HAP-1 (cell line): ENCODE results near the gene DCC.

Experiments
- DNase-seq, 2 experiments: peaks; one replicate each; pipeline ENCODE4 v3.0.0-alpha.2; 2016 to 2020; ENCODE audit warnings: low spot score in 2 of 2
- H3K27me3 ChIP-seq: fragments of 250-450 bp; sonication (Bioruptor Pico); 2 replicates; pipeline ENCODE4 v1.5.1; 2020; ENCODE audit warnings: low read depth, mild to moderate bottlenecking, moderate library complexity
- H3K36me3 ChIP-seq: fragments of 250-450 bp; sonication (Bioruptor Pico); replicated peaks from 2 replicates; pipeline ENCODE4 v1.5.1; 2020; ENCODE audit warnings: mild to moderate bottlenecking
- H3K4me1 ChIP-seq: fragments of 250-450 bp; sonication (Bioruptor Pico); 2 replicates; pipeline ENCODE4 v1.5.1; 2020; ENCODE audit warnings: mild to moderate bottlenecking
- H3K4me3 ChIP-seq: fragments of 250-450 bp; sonication (Bioruptor Pico); 2 replicates; pipeline ENCODE4 v1.5.1; 2020; ENCODE audit warnings: mild to moderate bottlenecking, moderate library complexity
- H3K9me3 ChIP-seq: fragments of 250-450 bp; sonication (Bioruptor Pico); 2 replicates; pipeline ENCODE4 v1.5.1; 2020; ENCODE audit warnings: mild to moderate bottlenecking, moderate library complexity
- in situ Hi-C: fragments of 300-500 bp; cut with MboI; formaldehyde crosslinking; loops from 3 replicates; pipeline ENCODE4 v1.14.3; 2020; ENCODE audit warnings: low sequenced_read_pairs, inconsistent platforms, mixed read lengths

Gene DCC

DNA sequence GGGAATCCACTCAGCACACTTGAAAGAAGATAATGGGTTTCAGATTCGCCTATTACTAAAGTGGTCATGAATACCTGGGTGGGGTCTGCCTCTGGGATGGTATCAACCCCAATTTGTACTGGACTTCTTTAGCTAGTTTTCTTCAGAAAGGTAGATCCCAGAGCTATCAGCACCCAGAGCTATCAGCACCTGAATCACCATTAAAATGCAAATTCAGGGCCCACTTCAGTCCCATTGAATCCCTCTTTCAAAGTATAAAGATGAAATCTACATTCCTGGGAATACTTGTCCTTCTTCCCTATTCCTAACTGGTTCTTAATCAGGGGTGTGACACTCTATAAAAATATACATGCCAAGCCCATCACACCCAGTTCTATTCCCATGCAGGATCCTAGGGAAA lies 914.3 kb downstream of the DCC start:
- Histone ChIP-seq H3K36me3 (no peaks in the 10 kb centered on the region), H3K4me1 (no peaks in the 10 kb centered on the region), H3K9me3 (no peaks in the 10 kb centered on the region), H3K4me3 (no peak overlapping the region), H3K27me3 (no peaks in the 10 kb centered on the region)
- no peak for DNase-seq
- in situ Hi-C loops, result no loop called here

- H3K4me3 ChIP-seq, result no peak overlapping the region
- no peaks in the 10 kb centered on the region for H3K4me1 ChIP-seq
- H3K36me3 ChIP-seq, result no peaks in the 10 kb centered on the region
- no peaks in the 10 kb centered on the region for H3K9me3 ChIP-seq
- no peak for DNase-seq
- in situ Hi-C loops, result no loop called here
- H3K27me3 ChIP-seq, result no peaks in the 10 kb centered on the region
These were observed 921.2 kb downstream of the DCC start for GRCh38 chr18:53261241-53261640.

- Histone ChIP-seq H3K27me3 (no peaks in the 10 kb centered on the region), H3K4me3 (no peak overlapping the region), H3K36me3 (no peaks in the 10 kb centered on the region), H3K9me3 (0 out of 2 replicates have a peak, but pooled peaks cover 2% of the 10 kb centered on the region), H3K4me1 (no peaks in the 10 kb centered on the region)
- in situ Hi-C loops, result no loop called here
- DNase-seq, result no peak
These were observed 926.9 kb downstream of the DCC start for GRCh38 chr18:53266850-53267249.

- Histone ChIP-seq H3K9me3 (0 out of 2 replicates have a peak, but pooled peaks cover 2% of the 10 kb centered on the region), H3K36me3 (no peaks in the 10 kb centered on the region), H3K27me3 (no peaks in the 10 kb centered on the region), H3K4me3 (no peak overlapping the region), H3K4me1 (no peaks in the 10 kb centered on the region)
- in situ Hi-C loops, result no loop called here
- DNase-seq, result no peak
These were observed 928.5 kb downstream of the DCC start for GRCh38 chr18:53268455-53268854.

DNA sequence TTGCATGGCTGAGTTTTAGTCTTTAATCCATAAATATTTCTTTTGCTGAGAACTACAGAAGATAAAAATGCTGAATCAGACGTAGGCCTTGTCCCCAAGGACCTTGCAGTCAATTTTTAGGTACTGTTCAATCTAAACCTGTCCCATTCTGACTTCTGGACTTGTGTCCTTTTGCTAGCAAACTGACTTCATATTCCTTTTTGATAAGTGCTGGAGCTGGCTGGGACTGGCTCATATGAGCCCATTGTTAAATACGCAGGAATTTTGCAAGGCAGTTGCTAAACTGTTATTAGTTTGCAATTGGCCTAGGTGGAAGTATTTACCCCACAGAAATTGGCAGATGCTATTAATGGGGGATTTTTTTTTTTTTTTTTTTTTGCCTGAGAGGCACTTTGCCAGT lies 941.4 kb downstream of the DCC start:
- no peaks in the 10 kb centered on the region for H3K27me3 ChIP-seq
- no peak for DNase-seq
- in situ Hi-C loops, result no loop called here
- H3K9me3 ChIP-seq, result no peaks in the 10 kb centered on the region
- no peaks in the 10 kb centered on the region for H3K36me3 ChIP-seq
- no peaks in the 10 kb centered on the region for H3K4me1 ChIP-seq
- H3K4me3 ChIP-seq, result no peak overlapping the region

DNA sequence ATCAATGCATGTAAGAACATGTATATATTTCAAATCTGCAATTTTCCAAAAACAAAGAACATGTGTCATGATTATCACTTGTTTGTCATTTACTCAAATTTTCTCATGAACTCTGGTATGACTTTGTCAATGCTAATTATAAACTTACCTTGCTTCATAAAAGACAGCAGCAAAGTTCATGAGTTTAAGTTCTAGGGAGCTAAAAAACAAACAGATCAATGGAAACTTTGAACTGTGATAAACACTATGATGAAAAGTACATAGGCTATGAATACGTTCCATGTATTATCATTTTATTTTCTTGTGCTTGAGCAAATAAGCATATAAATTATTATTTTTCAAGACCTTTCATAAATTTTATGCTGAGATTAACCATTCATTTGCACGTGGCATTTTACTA lies 943.7 kb downstream of the DCC start:
- H3K9me3 ChIP-seq, result no peaks in the 10 kb centered on the region
- H3K27me3 ChIP-seq, result no peaks in the 10 kb centered on the region
- no peak for DNase-seq
- H3K4me1 ChIP-seq, result no peaks in the 10 kb centered on the region
- no peaks in the 10 kb centered on the region for H3K36me3 ChIP-seq
- no peak overlapping the region for H3K4me3 ChIP-seq
- in situ Hi-C loops, result no loop called here

DNA sequence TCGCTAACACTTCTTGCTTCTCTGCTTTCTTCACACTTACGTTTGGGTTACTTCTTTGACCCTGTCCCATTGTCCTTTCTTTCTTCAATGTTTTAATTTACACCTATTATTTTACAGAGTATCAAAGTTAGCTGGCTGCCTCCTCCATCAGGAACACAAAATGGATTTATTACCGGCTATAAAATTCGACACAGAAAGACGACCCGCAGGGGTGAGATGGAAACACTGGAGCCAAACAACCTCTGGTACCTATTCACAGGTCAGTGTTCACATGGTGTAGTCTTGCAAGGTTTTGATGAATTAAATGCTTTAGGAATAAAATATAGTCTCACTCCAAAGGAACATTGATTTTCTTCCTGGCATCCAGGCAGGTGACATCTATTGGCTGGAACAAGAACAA lies 965.5 kb downstream of the DCC start:
- H3K36me3 ChIP-seq, result no peaks in the 10 kb centered on the region
- H3K27me3 ChIP-seq, result no peaks in the 10 kb centered on the region
- no peak for DNase-seq
- no peaks in the 10 kb centered on the region for H3K9me3 ChIP-seq
- no peaks in the 10 kb centered on the region for H3K4me1 ChIP-seq
- H3K4me3 ChIP-seq, result no peak overlapping the region
- in situ Hi-C loops, result no loop called here

DNA sequence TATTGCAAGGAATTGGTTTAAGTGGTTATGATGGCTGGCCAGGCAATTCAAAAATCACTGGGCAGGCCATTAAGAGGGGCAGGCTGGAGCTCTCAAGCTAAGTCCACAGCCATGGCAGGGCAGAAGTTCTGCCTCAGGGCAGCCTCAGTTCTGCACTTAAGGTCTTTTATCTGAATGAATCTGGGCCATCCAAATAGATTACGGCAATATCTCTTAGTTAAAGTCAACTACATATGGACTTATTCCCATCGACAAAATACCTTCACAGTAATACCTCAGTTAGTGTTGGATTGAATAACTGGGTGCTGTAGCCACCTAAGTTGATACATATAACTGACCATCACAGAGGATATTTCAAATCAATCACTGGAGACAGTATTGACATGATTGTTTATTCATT lies 979.6 kb downstream of the DCC start:
- Histone ChIP-seq H3K27me3 (no peaks in the 10 kb centered on the region), H3K9me3 (no peaks in the 10 kb centered on the region), H3K36me3 (no peaks in the 10 kb centered on the region), H3K4me1 (no peaks in the 10 kb centered on the region), H3K4me3 (no peak overlapping the region)
- no peak for DNase-seq
- in situ Hi-C loops, result no loop called here

DNA sequence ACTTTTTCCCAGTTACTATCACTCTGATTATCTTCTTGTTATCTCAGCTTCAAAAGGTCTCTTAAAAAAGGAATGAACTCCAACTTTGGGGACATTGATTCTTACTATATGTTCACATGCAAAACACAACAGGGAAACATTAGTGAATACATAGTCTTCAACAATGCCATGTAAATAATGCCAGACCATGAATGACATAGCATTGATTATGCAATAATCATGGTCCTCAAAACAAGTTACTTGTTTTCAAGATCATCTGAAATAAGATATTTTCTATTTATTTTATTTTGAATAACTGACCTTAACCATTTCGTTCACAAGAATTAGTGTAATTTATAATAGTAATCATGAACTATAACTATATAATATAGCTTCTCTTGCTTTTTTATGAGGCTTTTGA lies 982.2 kb downstream of the DCC start:
- Histone ChIP-seq H3K36me3 (no peaks in the 10 kb centered on the region), H3K4me3 (no peak overlapping the region), H3K4me1 (no peaks in the 10 kb centered on the region), H3K9me3 (no peaks in the 10 kb centered on the region), H3K27me3 (no peaks in the 10 kb centered on the region)
- DNase-seq, result no peak
- in situ Hi-C loops, result no loop called here

- no peak for DNase-seq
- no peaks in the 10 kb centered on the region for H3K9me3 ChIP-seq
- no peak overlapping the region for H3K4me3 ChIP-seq
- no peaks in the 10 kb centered on the region for H3K27me3 ChIP-seq
- in situ Hi-C loops, result no loop called here
- no peaks in the 10 kb centered on the region for H3K4me1 ChIP-seq
- no peaks in the 10 kb centered on the region for H3K36me3 ChIP-seq
These were observed 984.4 kb downstream of the DCC start for GRCh38 chr18:53324353-53324752.

GRCh38 chr18:53360501-53361443 lies 1020.8 kb downstream of the DCC start:
- no peaks in the 10 kb centered on the region for H3K36me3 ChIP-seq
- no peak overlapping the region for H3K4me3 ChIP-seq
- no peak for DNase-seq
- no peaks in the 10 kb centered on the region for H3K27me3 ChIP-seq
- H3K4me1 ChIP-seq, result no peaks in the 10 kb centered on the region
- in situ Hi-C loops, result no loop called here
- no peaks in the 10 kb centered on the region for H3K9me3 ChIP-seq

GRCh38 chr18:53375621-53376020 lies 1035.6 kb downstream of the DCC start:
- H3K9me3 ChIP-seq, result no peaks in the 10 kb centered on the region
- no peak overlapping the region for H3K4me3 ChIP-seq
- H3K36me3 ChIP-seq, result no peaks in the 10 kb centered on the region
- no peaks in the 10 kb centered on the region for H3K27me3 ChIP-seq
- in situ Hi-C loops, result no loop called here
- H3K4me1 ChIP-seq, result no peaks in the 10 kb centered on the region
- DNase-seq, result no peak

GRCh38 chr18:53380063-53380639 lies 1040.2 kb downstream of the DCC start:
- Histone ChIP-seq H3K4me3 (no peak overlapping the region), H3K36me3 (no peaks in the 10 kb centered on the region), H3K27me3 (no peaks in the 10 kb centered on the region), H3K4me1 (no peaks in the 10 kb centered on the region), H3K9me3 (no peaks in the 10 kb centered on the region)
- in situ Hi-C loops, result no loop called here
- no peak for DNase-seq

GRCh38 chr18:53382870-53383269 lies 1042.9 kb downstream of the DCC start:
- Histone ChIP-seq H3K4me1 (no peaks in the 10 kb centered on the region), H3K36me3 (no peaks in the 10 kb centered on the region), H3K9me3 (no peaks in the 10 kb centered on the region), H3K4me3 (no peak overlapping the region), H3K27me3 (no peaks in the 10 kb centered on the region)
- no peak for DNase-seq
- in situ Hi-C loops, result no loop called here
